NOMO-1 treated with dmso at 0.1 percent for 144 hours (cell line): ENCODE results near the gene RDH13.

ENCODE experiments used
- DNase-seq: peaks from one replicate; lab custom pipeline; 2025; ENCODE audit not compliant: unreplicated experiment; lab: John Stamatoyannopoulos, UW

The RDH13 gene

DNA sequence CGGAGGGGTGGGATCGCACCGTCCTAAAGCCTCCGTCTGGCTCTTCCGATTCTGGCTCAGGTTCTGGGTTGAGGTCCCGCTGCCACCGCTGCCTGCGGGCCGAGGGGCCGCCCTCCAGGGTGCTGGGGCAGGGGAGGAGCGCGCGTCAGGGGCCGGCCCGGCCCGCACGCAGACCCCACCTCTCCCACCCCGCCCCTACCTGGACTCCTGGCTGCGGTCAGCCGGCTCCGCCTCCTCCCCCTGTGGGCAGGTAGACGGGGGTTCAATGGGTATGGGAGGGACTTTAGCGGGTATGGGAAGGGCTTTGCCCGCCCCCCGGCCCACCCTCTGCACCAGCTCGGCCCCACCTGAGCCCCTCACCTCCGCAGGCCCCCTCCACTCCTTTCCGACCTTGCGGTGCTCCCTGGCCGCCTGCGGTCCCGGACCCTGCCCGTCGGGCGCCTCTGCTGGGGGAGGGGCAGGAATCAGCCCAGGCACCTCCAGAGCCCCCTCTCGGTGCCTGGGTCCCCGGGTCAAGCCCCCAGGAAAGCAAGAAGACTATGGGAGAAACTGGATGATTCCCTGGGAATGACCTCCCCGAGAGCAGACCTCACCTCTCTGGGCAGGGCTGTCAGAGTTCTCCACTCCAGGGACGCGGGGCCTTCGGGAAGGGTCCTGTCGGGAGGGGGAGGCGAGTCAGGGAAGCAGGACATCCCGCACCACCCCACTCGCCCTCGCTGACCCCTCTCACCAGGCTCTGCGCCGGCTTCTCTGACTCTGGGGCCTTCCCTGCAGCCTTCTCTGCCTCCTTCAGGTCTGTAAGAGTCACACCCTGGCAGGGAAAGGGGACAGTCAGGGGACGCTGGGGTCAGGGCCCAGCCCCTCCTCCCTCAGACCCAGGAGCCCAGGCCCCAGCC is 29.7 kb upstream of the RDH13 start:
- DNase-seq: no peak

- DNase-seq: no peak
Measured at GRCh38 chr19:55091955-55092354, 29.0 kb upstream of the RDH13 start.

- DNase-seq: no peak
Measured at GRCh38 chr19:55091126-55091910, 28.4 kb upstream of the RDH13 start.

- DNase-seq: no peak
Measured at GRCh38 chr19:55090564-55090963, 27.6 kb upstream of the RDH13 start.

DNA sequence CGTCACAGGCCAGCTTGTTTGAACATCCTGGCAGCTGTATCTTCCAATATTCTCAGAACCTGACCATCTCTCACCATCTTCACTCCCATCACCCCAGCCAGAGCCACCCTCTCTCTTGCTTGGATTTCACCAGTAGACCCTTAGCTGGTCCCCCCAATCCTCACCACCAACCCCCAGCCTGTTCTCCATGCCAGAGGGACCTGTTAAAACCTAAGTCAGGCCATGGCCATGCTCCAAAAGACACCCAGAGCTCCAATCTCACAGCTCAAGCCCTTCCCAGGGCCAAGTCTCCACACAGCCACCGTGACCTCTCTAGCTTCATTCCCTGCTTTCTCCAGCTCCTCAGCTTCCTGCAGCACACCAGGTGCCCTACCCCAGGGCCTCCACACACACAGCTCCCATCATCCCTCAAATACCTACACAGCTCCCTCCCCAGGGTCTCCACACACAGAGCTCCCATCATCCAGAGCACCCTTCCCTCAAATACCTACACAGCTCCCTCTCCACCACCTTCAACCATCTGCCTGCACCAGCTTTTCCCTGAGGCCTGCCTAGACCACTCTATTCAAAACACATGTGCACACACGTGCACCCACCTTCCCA is 26.5 kb upstream of the RDH13 start:
- DNase-seq: no peak

GRCh38 chr19:55088543-55089341 is 25.8 kb upstream of the RDH13 start:
- DNase-seq: no peak

DNA sequence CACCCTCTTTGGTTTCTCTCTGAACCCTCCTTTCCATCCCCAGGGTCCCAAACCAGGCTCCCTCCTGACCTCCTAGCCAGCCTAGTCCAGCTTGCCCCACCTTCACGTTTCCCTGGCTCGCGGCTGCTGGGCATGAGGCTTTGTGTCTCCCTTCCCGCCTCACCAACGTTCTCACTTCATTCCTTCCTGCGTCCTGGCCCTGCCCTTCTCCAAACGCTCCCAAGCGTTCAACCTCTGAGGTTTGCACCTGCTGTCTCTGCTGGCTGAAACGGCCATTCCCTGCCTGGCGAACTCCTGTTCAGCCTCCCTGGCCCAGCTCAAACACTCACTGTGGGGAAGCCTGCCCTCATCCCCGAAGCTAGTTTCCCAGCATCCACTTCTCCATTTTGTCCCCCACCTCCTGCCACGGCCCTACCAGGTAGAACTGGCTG is 25.1 kb upstream of the RDH13 start:
- DNase-seq: no peak

- no peak for DNase-seq
Measured at GRCh38 chr19:55087542-55087901, 24.6 kb upstream of the RDH13 start.

DNA sequence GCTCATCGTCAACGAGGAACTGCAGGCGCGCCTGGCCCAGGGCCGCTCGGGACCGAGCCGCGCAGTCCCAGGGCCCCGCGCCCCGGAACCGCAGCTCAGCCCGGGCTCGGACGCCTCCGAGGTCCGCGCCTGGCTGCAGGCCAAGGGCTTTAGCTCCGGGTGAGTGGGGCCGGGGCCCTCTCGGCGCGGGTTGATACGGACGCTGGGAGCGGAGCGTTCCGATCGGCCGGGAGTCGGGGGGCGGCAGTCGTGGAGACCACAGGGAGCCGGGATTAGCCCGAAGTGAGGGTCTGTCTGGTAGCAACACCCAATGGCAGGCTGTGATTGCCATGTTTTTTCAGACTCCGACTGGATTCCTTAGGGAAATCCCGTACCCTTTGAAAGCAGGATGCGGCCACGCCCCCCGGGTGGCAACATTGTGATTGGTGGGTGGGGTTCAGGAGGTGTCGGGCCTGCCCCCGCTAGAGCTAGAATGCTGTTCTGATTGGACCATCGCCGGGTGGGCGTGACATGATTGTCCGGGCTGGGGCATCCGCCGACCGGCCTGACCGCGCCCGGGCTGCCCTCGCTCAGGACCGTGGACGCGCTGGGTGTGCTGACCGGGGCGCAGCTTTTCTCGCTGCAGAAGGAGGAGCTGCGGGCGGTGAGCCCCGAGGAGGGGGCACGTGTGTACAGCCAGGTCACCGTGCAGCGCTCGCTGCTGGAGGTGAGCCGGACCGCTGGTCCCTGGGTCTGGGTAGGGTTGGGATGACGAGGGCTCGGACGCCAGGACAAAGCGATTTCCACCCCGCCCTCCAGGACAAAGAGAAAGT is 24.0 kb upstream of the RDH13 start:
- DNase-seq: no peak

GRCh38 chr19:55085923-55086715 is 23.2 kb upstream of the RDH13 start:
- no peak for DNase-seq

GRCh38 chr19:55084416-55084815 is 21.5 kb upstream of the RDH13 start:
- DNase-seq: no peak

- DNase-seq: no peak
Measured at GRCh38 chr19:55083004-55083850, 20.3 kb upstream of the RDH13 start.

- no peak for DNase-seq
Measured at GRCh38 chr19:55082020-55082851, 19.3 kb upstream of the RDH13 start.

GRCh38 chr19:55081770-55082019 is 18.7 kb upstream of the RDH13 start:
- DNase-seq: no peak

GRCh38 chr19:55080968-55081769 is 18.2 kb upstream of the RDH13 start:
- peak; percentile 91 for DNase-seq

DNA sequence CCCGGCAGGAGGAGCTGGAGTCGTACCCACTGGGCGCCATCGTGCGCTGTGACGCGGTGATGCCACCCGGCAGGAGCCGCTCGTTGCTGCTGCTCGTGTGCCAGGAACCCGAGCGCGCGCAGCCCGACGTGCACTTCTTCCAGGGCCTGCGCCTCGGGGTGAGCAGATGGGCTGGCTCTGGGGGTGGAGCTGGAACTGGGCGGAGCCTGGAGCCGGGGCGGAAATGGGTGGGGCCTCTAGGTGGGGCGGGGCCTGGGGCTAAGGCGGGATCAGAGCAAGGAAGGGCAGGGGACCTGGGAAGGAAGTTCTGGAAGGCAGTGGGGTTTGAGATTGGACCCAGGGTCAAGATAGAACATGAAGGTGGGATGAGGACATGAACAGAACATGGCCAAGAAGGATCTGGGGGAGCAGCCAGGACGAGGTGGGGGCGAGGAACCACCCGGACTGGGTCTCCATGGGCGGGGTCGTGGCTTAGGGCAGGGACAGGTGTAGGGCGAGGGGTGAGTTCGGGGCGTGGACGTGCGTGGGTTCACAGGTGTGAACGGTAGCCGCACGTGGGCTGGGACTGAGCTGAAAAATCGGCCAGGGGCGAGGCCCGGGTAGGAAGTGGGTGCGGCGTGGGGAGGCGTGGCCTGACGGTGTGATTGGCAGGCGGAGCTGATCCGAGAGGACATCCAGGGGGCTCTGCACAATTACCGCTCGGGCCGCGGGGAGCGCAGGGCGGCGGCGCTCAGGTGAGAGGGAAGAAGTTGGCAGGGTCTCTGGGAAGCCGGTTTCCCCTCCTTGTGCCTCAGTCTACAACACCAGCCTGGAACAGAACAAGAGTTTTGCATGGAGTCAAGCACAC is 17.4 kb upstream of the RDH13 start:
- DNase-seq: peak; percentile 74
